CD4-positive, alpha-beta T cell (primary cell): ENCODE data around the gene NKAIN2. TPM values are rescaled to one million over a fixed set of nuclear protein-coding genes. Genes with fewer than 3 reads are reported as not detected.
"Not testable (repeated sequence)": the region's sequence is repeated elsewhere in the genome, so short reads cannot be mapped to it uniquely, and the experiment has no call there.

Experiments
- ATAC-seq: fragments of 200-7000 bp; cut with Tn5 transposase; one replicate; pipeline ENCODE4 v1.10.0; 2022; ENCODE audit warnings: mild to moderate bottlenecking; ENCODE audit not compliant: poor library complexity
- CTCF ChIA-PET: fragments of 350-600 bp; sonication (Branson Sonifier 250); formaldehyde crosslinking; loops from one replicate; lab custom pipeline; 2021; ENCODE audit warnings: antibody characterized with exemption, inconsistent platforms; lab: Charles Lee
- POLR2A ChIA-PET: fragments of 350-600 bp; sonication (Branson Sonifier 250); formaldehyde crosslinking; loops from one replicate; lab custom pipeline; 2021; ENCODE audit warnings: antibody characterized with exemption, inconsistent platforms; lab: Charles Lee
- DNase-seq, 14 experiments: peaks; one replicate each; pipeline ENCODE4 v3.0.0-alpha.2; 2013 to 2020; ENCODE audit warnings: mixed read lengths in 2 of 14
- H3K27ac ChIP-seq, 2 donors: one replicate each; pipeline versions ENCODE4 v1.5.1 to v1.7.0; 2013; ENCODE audit warnings: low read length in 2 of 2, low read depth in 1 of 2, mild to moderate bottlenecking in 1 of 2
- H3K27me3 ChIP-seq, 2 experiments: 1 replicate in 1 of 2; 2 replicates in 1 of 2; pipeline versions ENCODE4 v1.6.1 to v1.7.0; 2013; ENCODE audit warnings: low read length in 2 of 2, control low read depth in 1 of 2, mild to moderate bottlenecking in 1 of 2, moderate library complexity in 1 of 2; ENCODE audit not compliant: insufficient read depth in 2 of 2, control insufficient read depth in 1 of 2
- H3K36me3 ChIP-seq: one replicate; pipeline ENCODE4 v1.6.1; 2013; ENCODE audit warnings: low read length, control low read depth; ENCODE audit not compliant: insufficient read depth
- H3K4me1 ChIP-seq: one replicate; pipeline ENCODE4 v1.6.1; 2013; ENCODE audit warnings: low read length, control low read depth; ENCODE audit not compliant: insufficient read depth
- H3K4me3 ChIP-seq: one replicate; pipeline ENCODE4 v1.5.1; 2013; ENCODE audit warnings: mild to moderate bottlenecking, low read length, moderate library complexity
- H3K9me3 ChIP-seq, 2 experiments: 1 replicate in 1 of 2; 2 replicates in 1 of 2; pipeline versions ENCODE4 v1.6.1 to v1.7.0; 2013; ENCODE audit warnings: low read length in 2 of 2, mild to moderate bottlenecking in 2 of 2, control low read depth in 1 of 2, moderate library complexity in 1 of 2; ENCODE audit not compliant: control insufficient read depth in 1 of 2, insufficient read depth in 1 of 2
- H3K27ac Mint-ChIP-seq: one replicate; pipeline ENCODE4 v1.8.0; 2020; ENCODE audit warnings: mixed read lengths
- H3K27me3 Mint-ChIP-seq: one replicate; pipeline ENCODE4 v1.8.0; 2021; ENCODE audit warnings: mixed read lengths
- H3K36me3 Mint-ChIP-seq: one replicate; pipeline ENCODE4 v1.8.0; 2021; ENCODE audit warnings: low read depth, mixed read lengths
- H3K4me1 Mint-ChIP-seq: one replicate; pipeline ENCODE4 v1.8.0; 2021; ENCODE audit warnings: low read depth, mixed read lengths
- H3K4me3 Mint-ChIP-seq: one replicate; pipeline ENCODE4 v1.8.0; 2020; ENCODE audit warnings: mild to moderate bottlenecking, mixed read lengths
- H3K9me3 Mint-ChIP-seq: one replicate; pipeline ENCODE4 v1.8.0; 2020; ENCODE audit warnings: mixed read lengths
- CTCF ChIP-seq: fragments of 200-600 bp; IDR thresholded peaks from one replicate; pipeline ENCODE4 v1.8.0; 2022; ENCODE audit warnings: antibody characterized with exemption, mild to moderate bottlenecking
- intact Hi-C, 2 experiments: fragments of 100-400 bp; cut with DNase I in 1 of 2; cut with micrococcal nuclease in 1 of 2; formaldehyde crosslinking; loops; one replicate each; pipeline versions ENCODE4 v1.15.1 to v1.9.0; 2023 to 2025; cut with DNase I, micrococcal nuclease
- total RNA-seq, 174 experiments: library from RNA in 2 of 174; stranded (reverse) in 2 of 174; gene quantifications; one replicate each; pipeline ENCODE4 v1.2.3 and lab custom pipeline; 2021 to 2026

NKAIN2 gene
- total RNA-seq, 2 experiments from 2014 or later, result not detected

- Mint-ChIP-seq H3K4me3 (no peak overlapping the region), H3K27ac (no peak overlapping the region), H3K9me3 (peaks cover 2% of the 10 kb centered on the region), H3K4me1 (no peaks in the 10 kb centered on the region), H3K27me3 (no peaks in the 10 kb centered on the region), H3K36me3 (no peaks in the 10 kb centered on the region)
- Histone ChIP-seq H3K4me1 (no peaks in the 10 kb centered on the region), H3K27me3 (no peaks in the 10 kb centered on the region), H3K4me3 (no peak overlapping the region), H3K36me3 (no peaks in the 10 kb centered on the region), H3K27ac (no peak overlapping the region), H3K9me3 (no peaks in the 10 kb centered on the region)
- ATAC-seq, result no peak
- no peak for TF ChIP-seq CTCF
- intact Hi-C loops, result no loop called here
- DNase-seq, result no peak
- ChIA-PET CTCF (no interaction called here), POLR2A (no interaction called here)
These were observed 434.2 kb downstream of the NKAIN2 start for GRCh38 chr6:124237911-124238310.

GRCh38 chr6:124238408-124238807 lies 434.7 kb downstream of the NKAIN2 start:
- DNase-seq, H3K27ac Mint-ChIP-seq, H3K36me3 ChIP-seq, H3K9me3 Mint-ChIP-seq, H3K27me3 Mint-ChIP-seq, H3K4me1 ChIP-seq, H3K36me3 Mint-ChIP-seq, intact Hi-C loops, H3K9me3 ChIP-seq, H3K4me3 ChIP-seq, H3K27me3 ChIP-seq, ATAC-seq, POLR2A ChIA-PET, H3K4me3 Mint-ChIP-seq, H3K27ac ChIP-seq, H3K4me1 Mint-ChIP-seq, CTCF ChIA-PET: not testable (repeated sequence)

- CTCF ChIA-PET, result no interaction called here
- ATAC-seq, result no peak
- no peak for TF ChIP-seq CTCF
- POLR2A ChIA-PET, result no interaction called here
- H3K4me3 ChIP-seq, result no peak overlapping the region
- no peaks in the 10 kb centered on the region for H3K9me3 ChIP-seq
- H3K36me3 Mint-ChIP-seq, result no peaks in the 10 kb centered on the region
- peaks cover 3% of the 10 kb centered on the region for H3K9me3 Mint-ChIP-seq
- no peaks in the 10 kb centered on the region for H3K27me3 Mint-ChIP-seq
- no peaks in the 10 kb centered on the region for H3K4me1 Mint-ChIP-seq
- H3K36me3 ChIP-seq, result no peaks in the 10 kb centered on the region
- no peak overlapping the region for H3K4me3 Mint-ChIP-seq
- DNase-seq, result no peak
- no peaks in the 10 kb centered on the region for H3K4me1 ChIP-seq
- no peaks in the 10 kb centered on the region for H3K27me3 ChIP-seq
- H3K27ac Mint-ChIP-seq, result no peak overlapping the region
- no peak overlapping the region for H3K27ac ChIP-seq
- intact Hi-C loops, result no loop called here
These were observed 451.4 kb downstream of the NKAIN2 start for GRCh38 chr6:124254941-124255685.

DNA sequence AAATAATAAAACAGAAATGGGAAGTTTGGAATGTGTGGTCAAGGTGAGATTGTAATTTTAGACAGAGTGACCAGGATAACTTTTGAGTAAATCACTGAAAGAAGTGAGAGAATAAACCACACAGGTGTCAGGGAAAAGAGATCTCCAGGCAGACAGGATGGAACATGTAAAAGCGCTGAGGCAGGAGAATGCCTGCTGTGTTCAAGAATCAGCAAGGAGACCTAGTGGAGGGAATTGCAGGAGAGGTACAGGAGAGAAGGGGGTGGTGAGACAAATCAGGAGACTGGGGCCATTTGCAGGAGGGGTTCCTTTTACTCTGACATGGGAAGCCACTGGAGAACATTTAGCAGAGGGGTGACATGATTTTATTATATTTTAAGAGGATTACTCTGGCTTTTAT lies 456.7 kb downstream of the NKAIN2 start:
- CTCF ChIA-PET, result no interaction called here
- intact Hi-C loops, result no loop called here

More for the DNA sequence above, 456.7 kb downstream of the NKAIN2 start:
- TF ChIP-seq CTCF, result no peak
- POLR2A ChIA-PET, result no interaction called here
- Mint-ChIP-seq H3K27ac (no peak overlapping the region), H3K4me3 (no peak overlapping the region), H3K36me3 (no peaks in the 10 kb centered on the region), H3K9me3 (no peaks in the 10 kb centered on the region), H3K4me1 (no peaks in the 10 kb centered on the region), H3K27me3 (no peaks in the 10 kb centered on the region)
- no peaks in the 10 kb centered on the region for H3K27me3 ChIP-seq
- H3K36me3 ChIP-seq, result no peaks in the 10 kb centered on the region
- no peaks in the 10 kb centered on the region for H3K4me1 ChIP-seq
- no peak overlapping the region for H3K27ac ChIP-seq
- H3K4me3 ChIP-seq, result no peak overlapping the region
- no peaks in the 10 kb centered on the region for H3K9me3 ChIP-seq
- ATAC-seq (no peak), DNase-seq (no peak)
